ENCODE data around the gene SMYD1.

The SMYD1 gene

DNA sequence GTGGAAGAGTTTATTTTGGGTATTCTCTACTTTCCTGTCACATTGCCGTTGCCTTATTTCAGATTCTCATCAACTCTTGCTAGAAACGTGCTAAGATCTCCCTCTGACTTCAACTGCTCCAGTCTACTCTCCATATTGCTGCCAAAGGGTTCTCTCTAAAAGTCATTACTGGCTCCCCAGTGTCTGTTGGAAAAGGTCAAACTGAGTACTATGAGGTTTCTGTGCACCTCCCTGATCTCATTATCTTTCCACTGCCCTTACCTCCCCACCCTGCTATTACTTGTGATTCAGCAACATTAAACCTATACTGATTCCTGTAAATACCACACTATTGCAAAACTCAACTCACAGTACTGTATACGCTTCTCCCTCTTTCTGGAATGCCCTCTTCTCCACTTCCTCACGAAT, 10.2 kb upstream of the SMYD1 start:
- no peak for DNase-seq (ENCODE audit: low read depth)

DNA sequence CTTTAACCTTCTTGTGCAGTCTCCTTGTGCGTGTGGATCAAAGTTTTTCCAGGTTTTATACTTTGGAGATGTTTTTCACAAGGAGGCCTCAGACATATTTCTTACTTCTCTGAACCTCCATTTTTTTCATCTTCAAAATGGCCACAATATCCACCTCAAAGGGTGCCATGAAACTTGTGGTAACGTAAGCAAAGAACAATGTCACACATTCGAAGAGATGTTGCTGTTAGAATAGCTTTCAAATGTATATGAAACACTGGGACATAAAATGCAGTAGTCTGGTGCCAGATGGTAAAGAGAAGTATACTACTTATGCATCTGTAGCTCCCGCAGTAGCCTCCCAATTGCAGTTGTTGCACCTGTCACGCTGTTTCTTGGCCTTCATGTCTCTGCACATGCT, 9.4 kb upstream of the SMYD1 start:
- no peak for DNase-seq (ENCODE audit: low read depth)

DNA sequence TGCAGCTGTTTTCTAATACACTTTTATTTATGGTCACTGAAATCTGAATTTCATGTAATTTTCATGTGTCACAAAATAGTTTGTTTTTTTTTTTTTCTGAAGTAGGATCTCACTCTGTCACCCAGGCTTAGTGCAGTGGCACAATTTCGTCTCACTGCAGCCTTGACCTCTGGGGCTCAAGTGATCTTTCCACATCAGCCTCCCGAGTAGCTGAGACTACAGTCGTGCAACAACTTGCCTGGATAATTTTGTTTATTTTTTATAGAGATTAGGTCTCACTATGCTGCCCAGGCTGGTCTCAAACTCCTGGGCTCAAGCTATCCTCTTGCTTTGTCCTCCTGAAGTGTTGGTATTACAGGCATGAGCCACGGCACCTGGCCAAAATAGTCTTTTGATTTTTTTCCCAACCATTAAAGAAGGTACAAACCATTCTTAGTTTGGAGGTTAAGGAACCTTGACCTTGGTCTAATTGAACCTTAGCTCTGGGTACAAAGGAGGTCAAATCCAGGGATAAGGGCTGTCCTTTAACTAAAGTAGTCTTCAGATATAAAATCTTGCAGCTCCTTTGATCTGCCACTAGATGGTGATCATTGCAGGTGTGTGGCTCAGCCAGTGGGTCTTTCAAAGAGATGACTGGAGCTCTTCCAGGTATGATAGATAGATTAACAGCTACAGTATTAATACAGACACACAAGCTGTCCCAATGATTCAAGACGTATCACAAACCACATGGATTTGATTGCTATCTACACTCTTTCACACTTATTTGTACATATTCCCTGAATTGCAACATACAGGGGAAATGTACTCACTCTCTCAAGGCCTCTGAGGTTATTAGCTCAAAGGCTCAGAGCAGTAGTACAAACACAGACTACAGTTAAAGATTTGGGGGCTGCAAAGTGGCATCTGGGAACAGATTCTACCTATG, 7.4 kb upstream of the SMYD1 start:
- DNase-seq (ENCODE audit: low read depth) = no peak

DNA sequence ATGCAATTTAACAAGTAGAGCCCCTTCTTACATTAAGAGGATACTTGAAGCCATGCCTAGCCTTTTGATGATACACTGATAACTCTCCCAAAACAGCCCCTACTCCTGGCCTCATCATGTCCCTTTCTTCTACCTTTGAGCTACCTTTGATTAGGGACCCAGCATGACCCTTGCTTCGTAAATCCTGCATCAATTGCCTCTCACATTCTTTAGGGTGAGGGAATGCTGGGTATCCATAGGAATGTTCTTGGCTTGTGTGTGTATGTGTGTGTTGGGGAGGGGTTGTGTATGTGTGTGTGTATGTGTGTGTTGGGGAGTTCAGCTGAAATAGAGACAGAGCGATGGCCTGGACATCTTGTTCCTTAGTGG, 6.7 kb upstream of the SMYD1 start:
- DNase-seq (ENCODE audit: low read depth) = no peak

DNA sequence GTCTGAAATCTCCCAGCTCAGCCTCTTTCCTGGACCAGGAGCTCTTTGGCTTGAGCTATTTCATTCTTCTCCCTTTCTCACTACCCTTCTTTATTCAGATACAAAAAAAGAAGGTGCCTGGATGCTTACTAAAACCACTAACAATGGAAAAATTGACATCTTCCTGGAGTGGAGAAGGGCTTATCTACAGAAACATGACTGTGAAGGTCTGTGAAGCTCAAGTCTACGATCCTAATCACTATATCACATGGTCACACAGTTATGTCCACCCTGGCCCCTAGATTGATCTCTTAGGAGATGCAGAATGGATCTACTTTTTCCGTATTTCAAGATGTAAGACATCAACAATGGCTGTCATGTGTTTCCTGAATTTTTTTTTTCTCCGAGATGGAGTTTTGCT, 6.3 kb upstream of the SMYD1 start:
- DNase-seq (ENCODE audit: low read depth) = no peak

DNA sequence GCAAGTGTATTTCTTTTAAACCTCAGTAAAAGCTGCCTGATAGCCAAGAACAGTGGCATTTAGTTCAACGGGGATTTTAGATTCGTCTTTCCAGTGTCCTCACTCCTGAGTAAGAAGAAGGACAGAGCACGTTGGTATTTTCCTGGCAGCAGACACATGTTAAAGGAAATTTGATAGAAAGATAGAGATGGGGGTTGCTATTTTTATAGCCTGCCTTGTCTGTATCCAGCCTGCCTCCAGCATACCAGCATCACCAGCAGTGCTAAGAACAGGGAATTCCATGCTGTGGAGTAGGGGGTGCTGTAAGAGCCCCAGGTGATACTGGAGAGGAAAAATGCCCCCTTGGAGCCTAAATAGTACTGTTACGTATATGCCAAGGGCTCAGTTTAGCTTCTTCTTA, 1.1 kb upstream of the SMYD1 start:
- DNase-seq (ENCODE audit: low read depth) = no peak

DNA sequence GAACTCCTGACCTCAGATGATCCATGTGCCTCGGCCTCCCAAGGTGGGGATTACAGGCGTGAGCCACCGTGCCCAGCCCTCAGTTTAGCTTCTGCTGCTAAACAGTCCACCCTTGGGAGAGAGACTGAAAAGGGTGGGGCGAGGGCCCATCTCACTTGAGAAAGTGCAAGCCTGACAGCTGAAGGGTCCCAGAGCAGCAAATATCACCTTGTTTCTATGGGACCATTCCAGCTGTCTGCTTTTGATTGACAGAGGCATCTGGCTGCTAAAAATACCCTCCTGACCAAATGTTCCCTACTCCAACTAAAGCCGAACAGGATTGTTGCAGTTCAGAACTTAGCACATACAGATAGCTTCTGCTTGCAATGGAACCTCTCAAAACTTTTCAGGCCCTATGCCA, 436 bp upstream of the SMYD1 start:
- no peak for DNase-seq (ENCODE audit: low read depth)

DNA sequence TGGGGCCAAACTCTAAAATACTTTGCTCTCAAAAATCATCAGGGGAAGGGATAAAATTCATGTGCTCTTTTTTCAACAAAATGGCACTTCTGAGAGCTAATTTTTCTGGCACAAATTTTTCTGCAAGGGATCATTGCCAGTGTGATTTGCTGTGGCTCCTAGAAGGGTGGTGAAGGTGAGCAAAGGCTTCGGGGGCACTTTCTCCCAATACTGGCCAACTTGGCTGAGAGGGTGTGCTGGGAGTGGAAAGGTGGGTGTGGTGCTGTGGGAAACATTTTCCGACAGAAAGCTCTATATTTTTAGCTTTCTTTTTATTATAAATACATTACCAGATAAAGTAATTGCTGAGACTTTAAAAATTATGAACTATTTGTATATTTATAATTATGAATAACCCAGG, 419 bp downstream of the SMYD1 start:
- no peak for DNase-seq (ENCODE audit: low read depth)

DNA sequence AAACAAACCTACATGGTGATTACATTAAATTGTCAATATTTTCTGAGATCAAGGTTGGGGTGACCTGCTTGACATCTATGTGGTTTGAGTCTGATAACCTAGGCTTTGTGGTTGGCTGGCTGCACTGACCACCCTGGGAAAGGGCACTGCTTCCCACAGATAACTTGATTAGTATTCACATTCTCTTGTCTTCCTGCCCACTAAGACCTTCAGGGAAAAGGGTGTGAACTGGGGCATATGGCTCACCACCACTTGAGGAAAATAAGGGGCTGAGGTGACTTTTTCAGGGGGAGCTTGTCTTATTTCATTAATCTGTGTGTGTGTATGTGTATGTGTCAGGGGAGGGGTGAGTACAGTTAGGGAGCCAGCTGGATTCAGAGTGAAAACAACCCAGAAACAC, 1.5 kb downstream of the SMYD1 start:
- no peak for DNase-seq (ENCODE audit: low read depth)

DNA sequence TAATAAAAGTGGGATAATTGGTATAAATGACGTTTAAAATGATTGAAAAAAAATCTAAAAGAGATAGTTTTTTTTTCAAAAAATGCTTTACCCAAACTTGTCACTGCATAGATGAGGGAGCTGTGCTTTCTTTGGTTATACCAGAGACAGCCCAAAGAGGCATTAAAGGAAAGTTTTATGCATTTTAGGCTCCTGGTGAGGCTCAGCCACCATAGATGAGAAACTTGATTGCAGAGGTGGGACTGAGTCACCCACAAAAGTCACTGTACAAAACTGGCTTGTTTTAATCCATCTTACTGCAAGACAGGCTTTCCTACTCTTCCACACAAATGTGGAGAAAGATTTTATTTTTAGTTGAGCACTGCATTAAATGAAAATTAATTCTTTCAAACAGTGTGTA, 2.4 kb downstream of the SMYD1 start:
- DNase-seq (ENCODE audit: low read depth) = no peak

DNA sequence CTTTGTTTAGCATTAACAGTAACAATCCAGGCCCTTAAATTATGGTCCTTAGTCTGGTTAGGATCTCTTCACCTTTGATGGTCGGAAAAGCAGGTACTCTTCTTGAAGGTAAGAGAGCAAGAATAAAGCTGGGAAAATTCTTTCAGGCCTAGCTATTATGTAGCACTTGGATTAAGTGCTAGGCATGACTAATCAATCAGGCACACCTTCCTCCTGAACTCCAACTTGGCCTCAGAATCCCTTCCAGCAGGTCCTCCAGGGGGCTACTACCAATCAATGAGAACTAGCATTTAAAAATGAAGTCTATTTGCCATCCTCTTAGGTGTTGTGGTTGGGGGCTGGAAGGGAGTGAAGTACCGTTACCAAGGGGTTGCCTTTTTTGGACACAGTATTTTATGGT, 3.7 kb downstream of the SMYD1 start:
- no peak for DNase-seq (ENCODE audit: low read depth)

DNA sequence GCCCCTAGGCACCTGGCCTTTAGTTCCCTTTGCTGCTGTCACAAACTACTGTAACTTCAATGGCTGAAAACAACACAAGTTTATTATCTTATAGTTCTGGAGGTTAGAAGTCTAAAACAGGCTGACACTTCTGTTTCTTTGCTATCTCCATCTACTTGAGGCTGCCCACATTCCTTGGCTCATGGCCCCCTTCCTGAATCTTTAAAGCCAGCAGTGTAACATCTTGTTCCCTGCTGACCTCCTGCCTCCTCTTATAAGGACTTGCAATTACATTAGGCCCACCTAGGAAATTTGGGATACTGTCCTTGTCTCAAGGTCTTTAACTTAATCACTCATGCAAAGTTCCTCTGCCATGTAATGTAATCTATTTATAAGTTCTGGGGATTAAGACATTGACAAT, 6.5 kb downstream of the SMYD1 start:
- DNase-seq (ENCODE audit: low read depth) = no peak

DNA sequence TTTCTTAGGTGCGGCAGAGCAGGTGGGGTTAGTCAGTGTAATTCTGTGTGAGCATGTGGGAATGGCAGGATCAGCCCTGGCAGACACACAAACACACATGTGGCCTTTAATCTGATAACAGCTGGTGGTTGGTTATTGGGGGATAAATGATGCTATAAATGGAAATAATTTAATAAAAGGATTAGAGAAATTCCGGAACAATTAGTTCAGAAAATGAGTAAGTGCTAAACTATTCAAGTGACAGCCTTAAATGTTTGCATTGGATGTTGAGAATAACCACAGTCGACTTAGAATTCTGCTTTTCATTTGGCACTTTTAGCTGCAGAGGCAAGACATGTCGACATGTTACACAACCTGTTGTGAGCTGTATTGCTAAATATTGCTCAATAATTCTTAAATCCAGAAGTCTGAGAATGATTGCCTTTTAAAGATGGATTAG, 7.2 kb downstream of the SMYD1 start:
- no peak for DNase-seq (ENCODE audit: low read depth)

DNA sequence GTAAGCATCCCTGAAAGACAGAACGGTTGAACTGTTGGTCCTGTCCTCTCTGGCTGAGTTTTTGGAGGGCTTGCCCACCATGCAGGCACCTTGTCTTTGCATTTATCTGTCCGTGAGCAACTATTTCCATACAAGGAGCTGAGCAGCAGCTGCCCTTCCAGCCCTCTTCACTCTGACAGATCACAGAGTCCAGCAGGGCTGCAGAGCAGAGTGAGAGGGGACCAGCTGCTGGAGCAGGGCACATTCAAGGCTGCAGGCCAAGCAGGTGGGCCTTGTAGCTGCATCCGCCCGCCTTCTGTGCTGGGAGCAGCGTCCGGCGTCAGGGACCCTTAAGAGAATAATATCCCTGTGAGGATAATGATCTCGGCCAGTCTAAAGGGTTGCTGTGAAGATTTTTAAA, 9.5 kb downstream of the SMYD1 start:
- DNase-seq (ENCODE audit: low read depth) = no peak

DNA sequence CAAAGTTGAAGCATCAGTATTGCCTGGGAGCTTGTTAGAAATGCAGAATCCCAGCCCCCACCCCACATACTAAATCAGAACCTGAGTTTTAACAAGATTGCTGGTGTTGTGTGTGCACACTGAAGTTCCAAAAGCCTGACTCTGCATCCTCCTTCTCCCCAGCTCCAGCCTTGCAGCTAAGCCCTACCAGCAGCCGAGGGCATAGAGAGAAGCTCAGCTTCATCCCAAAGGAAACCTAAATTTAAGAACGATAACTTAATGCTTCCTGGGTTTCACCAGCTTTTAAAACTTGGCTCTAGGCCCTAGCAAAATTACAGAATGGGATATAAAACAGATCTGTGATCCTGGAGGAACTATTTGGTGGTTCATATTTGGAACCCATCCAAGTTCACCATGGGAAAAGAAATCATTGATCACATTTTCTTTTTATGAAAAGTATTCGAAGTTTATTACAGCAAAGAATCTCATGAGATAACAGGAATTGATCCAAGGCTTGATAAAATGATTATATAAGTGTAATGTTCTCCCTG, 11.1 kb downstream of the SMYD1 start:
- no peak for DNase-seq (ENCODE audit: low read depth)

DNA sequence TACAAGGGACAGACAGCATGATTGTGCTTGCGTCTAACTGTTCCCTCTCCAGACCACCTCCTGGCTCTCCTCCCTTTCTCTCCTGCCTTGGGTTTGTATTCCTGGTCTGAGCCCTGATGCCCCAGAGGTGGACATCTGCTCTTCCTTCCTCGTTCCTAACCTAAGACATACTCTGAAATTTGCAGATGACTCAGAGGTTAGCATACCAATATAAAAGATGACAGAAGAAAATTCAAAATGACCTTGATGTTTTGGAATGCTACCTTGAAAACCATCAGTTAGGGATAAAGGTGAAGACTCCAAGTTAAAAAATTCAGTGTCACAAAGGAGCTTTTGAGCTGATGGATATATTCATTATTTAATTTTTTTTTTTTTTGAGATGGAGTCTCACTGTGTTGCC, 12.9 kb downstream of the SMYD1 start:
- DNase-seq (ENCODE audit: low read depth) = no peak

DNA sequence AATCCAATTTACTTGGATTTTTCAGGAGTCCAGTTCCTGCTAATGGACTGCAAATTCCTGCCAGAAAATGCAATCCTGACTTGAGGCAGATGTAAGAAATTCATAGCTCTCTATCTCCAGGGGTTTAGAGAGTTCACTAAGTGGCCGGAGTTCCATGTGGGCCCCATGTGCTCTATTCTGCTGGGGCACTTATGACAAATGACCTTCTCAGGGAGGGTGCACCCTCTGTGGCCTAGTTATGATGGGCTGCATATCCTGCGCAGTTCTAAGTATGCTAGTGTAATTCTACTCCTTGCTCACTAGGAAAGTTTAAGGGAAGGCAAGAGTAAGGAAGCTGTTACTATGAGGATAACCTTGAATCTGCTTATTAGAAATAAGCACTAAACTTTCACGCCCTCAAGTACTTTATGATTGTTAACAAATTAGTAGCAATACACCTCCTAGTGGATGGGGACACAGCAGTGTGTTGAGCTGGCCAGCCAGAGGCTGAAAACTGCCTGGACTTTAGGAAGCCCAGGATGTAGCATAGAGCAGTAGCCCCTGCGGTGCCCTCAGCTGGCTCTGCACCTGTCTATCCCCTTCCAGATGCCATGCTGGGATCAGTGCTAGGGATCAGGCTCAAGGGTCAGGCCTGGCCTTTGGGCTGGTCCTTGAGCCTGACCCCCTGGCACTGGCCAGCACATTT, 14.4 kb downstream of the SMYD1 start:
- no peak for DNase-seq (ENCODE audit: low read depth)

DNA sequence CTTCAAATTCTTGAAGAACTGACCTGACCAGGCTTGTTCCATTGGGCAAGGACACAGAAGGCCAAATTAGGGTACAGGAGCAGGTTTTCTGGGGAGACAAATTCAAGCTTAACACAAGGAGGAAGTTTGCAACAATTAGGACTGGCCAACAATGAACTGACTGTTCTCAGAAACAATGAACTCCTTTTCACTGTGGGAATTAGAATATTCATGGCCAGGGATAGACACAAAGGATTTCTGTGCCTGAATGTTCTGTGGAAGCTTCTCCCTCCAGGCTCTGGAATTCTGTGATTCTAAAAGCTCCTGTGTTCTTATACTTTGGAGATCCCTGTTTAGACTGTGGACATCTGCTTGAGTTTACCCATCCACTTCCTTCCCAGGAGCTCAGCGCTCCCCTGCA, 15.2 kb downstream of the SMYD1 start:
- no peak for DNase-seq (ENCODE audit: low read depth)

DNA sequence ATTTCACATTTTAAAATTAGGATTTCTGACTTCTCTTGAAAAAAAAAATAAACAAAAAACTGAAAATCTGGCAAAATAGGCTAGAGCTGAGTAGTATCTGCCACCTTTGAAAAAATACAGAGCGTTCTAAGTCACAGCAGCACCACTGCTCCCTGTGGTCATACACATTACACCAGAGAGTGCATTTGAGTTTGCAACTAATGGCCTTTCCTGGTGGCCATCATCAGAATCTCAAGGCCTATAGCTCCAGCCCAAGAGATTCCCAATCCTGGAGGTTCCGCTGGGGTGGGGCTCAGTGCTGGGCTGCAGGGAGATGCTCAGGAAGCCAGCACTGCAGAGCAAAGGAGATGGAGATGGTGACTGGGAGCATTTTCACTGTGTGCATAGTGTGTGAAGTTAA, 17.5 kb downstream of the SMYD1 start:
- DNase-seq (ENCODE audit: low read depth) = no peak

DNA sequence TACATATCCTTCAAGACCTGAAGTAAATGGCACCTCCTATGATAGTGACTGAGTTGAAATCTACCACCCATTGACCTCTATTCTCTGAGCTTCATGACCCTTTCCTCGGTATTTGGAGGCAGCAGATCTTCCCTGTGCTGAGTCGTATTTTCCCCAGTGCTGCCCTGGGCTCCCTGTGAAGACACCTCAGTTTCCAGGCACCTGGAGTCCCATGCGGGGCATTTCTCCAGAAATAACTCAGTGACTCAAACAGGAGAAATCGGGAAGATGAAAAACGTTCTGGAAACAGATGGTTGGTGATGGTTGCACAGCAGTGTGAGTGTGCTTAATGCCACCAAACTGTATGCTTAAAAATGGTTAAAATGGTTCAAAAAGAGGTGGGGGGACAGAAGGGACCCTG, 18.0 kb downstream of the SMYD1 start:
- DNase-seq (ENCODE audit: low read depth) = no peak

DNA sequence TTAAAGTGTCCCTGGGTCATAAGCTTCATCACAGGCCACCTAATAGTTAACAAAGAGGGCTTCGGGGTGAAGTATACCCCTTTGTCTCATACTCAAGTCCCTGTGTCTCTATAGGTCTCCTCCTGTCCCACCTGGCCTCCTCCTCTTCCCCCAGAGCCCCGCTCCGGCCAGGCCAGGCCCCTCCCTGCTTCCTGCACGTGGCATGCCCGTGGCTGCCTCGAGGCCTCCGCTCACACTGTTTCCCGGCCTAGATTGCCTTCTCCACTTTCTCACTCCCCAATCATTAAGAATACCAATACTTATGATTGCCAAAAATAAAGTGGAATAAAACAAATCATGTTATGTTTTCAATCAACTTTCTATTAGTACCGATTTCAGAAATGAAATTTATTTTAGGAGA, 18.8 kb downstream of the SMYD1 start:
- no peak for DNase-seq (ENCODE audit: low read depth)

DNA sequence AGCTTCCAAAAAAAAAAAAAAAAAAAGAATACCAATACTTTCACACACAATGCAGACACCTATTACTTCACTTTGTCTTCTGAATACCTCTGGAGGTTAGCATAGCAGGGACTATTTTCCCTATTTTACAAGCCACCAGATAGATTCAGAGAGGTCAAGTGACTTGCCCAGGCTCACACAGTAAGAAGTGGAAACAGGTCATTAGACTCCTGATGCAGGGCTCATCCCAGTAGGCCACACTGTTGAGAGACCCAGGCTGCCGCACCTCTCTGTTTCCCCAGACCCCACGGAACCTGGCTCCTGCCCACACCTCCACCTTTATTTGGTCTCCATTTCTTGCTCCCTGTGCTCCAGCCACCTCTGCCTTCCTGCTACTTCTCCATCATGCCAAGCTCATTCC, 19.4 kb downstream of the SMYD1 start:
- no peak for DNase-seq (ENCODE audit: low read depth)

DNA sequence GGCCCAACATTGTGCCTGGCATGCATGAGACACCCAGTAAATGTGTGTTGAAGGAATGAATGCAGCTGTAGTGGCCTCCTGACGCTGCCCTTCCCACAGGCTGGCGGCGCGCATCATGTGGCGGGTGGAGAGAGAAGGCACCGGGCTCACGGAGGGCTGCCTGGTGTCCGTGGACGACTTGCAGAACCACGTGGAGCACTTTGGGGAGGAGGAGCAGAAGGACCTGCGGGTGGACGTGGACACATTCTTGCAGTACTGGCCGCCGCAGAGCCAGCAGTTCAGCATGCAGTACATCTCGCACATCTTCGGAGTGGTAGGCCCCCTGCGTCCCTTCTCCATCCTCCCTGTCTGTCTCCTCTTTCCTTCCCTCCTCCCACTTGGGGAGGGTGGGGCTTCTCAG, 20.1 kb downstream of the SMYD1 start:
- no peak for DNase-seq (ENCODE audit: low read depth)

DNA sequence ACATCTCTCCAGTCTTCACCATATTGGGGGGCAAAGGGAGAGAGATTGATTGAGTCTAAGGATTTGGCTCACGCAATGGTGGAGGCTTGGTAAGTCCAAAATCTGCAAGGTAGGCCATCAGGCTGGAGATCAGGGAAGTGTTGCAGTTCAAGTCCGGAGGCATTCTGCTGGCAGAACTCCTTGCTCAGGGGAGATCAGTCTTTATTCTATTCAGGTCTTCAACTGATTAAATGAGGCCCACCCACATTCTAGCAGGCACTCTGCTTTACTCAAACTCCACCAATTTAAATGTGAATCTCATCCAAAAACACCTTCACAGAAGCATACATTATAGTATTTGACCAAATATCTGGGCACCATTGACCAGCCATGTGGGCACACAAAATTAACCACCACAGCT, 21.4 kb downstream of the SMYD1 start:
- no peak for DNase-seq (ENCODE audit: low read depth)

Data from activated T-helper 9 cell treated with anti-CD3 and anti-CD28 coated beads, Interleukin-2, amount 50 U/mL, for 16 hours (primary cell).